GM13976 (cell line): ENCODE data around the gene CALY.

Experiments used
- DNase-seq: peaks from one replicate; pipeline ENCODE4 v3.0.0; 2012; ENCODE audit warnings: low spot score
- in situ Hi-C: fragments of 300-500 bp; cut with MboI; formaldehyde crosslinking; loops from one replicate; pipeline ENCODE4 v1.12.0; 2022; ENCODE audit warnings: low sequenced_read_pairs, mixed read lengths, inconsistent platforms; ENCODE audit not compliant: unreplicated experiment
- TF ChIP-seq, protein P1 (sequence below): IDR thresholded peaks from 2 replicates; pipeline ENCODE4 v1.5.1; 2012; ENCODE audit warnings: borderline replicate concordance, mild to moderate bottlenecking; ENCODE audit not compliant: insufficient read depth; ENCODE audit errors: extremely low read depth, missing control alignments, control extremely low read depth

The CALY gene

DNA sequence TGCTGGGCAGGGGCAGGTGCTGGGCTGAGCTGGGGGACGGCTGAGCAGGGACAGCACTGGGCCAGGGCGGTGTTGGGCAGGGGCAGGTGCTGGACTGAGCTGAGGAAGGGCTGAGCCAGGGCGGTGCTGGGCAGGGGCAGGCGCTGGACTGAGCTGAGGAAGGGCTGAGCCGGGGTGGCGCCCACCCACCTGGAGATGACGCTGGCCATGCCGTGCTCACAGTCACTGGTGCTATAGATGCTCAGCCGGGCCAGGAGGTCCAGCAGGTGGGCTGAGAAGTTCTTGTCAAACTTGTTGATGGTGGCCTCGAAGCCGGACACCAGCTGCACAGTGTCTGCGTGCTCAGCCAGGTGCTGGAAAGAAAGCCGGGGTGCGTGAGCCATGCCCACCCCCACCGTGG is 55.6 kb downstream of the CALY start:
- no peak for DNase-seq
- TF ChIP-seq, protein P1, sequence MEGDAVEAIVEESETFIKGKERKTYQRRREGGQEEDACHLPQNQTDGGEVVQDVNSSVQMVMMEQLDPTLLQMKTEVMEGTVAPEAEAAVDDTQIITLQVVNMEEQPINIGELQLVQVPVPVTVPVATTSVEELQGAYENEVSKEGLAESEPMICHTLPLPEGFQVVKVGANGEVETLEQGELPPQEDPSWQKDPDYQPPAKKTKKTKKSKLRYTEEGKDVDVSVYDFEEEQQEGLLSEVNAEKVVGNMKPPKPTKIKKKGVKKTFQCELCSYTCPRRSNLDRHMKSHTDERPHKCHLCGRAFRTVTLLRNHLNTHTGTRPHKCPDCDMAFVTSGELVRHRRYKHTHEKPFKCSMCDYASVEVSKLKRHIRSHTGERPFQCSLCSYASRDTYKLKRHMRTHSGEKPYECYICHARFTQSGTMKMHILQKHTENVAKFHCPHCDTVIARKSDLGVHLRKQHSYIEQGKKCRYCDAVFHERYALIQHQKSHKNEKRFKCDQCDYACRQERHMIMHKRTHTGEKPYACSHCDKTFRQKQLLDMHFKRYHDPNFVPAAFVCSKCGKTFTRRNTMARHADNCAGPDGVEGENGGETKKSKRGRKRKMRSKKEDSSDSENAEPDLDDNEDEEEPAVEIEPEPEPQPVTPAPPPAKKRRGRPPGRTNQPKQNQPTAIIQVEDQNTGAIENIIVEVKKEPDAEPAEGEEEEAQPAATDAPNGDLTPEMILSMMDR = no peak
- in situ Hi-C loops = no loop called here

DNA sequence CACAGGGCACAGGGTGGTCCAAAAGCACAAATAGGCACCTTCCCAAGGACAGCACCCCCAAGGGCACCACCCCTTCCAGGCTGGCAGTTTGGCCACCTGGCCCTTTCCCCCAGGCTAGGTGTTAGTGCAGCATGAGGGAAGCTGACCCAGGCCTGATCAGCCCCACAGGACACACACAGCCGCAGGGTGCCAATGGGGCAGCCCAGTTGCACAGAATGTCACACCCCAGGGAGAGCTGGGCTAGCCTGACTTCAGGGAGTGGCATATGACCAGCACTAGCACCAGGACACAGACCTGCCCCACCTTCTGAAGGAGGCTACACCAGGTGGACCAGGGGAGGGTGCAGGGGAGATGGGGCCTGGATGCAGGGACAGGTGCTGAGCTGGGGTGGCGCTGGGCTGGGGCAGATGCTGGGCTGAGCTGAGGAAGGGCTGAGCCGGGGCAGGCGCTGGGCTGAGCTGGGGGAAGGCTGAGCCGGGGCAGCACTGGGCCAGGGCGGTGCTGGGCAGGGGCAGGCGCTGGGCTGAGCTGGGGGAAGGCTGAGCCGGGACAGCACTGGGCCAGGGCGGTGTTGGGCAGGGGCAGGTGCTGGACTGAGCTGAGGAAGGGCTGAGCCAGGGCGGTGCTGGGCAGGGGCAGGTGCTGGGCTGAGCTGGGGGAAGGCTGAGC is 56.2 kb downstream of the CALY start:
- no peak for DNase-seq
- TF ChIP-seq, protein P1 = no peak
- in situ Hi-C loops = no loop called here

DNA sequence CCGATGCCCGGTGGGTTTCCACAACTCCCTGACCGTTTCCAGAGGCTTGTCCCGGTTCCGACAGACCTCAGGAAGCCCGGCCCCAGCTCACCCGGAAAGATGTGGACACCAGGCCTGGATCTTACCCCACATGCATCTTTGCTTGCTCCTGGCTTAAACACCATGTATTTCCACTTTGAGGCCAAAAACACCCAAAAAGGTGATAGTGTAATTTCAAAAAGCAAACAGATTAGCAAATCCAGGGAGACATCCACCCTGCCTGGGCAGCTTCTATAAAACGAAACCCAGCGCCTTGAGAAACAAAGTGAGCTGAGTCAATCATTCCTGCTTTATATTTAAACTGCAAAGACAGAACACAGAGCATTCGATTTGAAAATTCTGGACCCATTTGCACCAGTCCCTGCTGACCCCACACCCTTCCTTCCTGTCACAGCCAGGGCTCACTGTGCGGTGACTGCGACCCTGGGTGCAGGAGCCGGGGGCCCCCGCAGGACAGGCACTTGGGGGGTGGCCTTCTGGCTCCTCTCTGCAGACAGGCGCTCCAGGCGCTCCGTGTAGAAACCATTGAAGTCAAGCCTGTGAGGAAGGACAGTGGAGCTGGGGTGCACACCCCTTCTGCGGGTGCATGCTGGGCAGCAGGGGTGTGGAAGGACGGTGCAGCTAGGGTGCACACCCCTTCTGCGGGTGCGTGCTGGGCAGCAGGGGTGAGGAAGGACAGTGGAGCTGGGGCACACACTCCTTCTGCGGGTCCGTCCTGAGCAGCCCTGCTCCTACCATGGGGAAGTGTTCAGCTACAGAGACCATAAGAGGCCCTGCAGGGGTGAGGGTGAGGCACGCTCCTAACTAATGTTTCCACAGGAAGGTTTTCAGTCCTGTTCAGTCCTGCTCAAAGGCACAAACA is 57.1 kb downstream of the CALY start:
- in situ Hi-C loops = no loop called here
- no peak for DNase-seq
- TF ChIP-seq, protein P1 = no peak

DNA sequence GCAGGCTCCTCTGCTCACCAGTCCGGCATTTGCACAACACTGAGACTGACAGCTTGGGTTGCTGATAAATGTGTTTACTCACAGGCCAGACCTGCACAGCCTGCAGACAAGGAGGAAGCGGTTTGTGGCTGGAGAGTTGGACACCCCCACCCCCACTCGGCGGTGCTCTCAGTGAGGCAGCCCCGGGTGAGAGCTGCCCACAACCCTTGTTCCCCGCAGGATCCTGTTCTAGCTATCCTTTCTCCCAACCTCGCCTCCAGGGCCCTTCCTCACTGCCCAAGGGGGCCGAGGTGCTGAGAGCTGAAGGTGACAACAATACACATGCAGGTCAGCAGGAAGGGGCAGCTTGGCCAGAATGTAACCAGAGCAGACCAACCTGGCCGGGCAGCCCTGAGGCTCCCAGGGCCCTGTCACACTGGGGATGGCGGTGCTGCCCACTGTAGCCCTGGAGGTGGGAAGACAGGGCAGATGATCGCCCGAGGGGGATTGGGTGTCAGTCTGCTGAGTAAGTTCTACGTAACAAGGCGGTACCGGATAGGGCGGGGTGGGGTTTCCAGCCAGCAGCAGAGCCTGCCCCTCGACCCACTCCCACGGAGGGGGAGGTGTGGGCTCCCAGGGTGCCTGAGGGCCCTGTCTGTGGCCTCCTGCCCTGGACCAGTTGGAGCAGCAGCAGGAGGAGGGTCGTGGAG is 58.0 kb downstream of the CALY start:
- TF ChIP-seq, protein P1 = no peak
- in situ Hi-C loops = no loop called here
- DNase-seq = peak; percentile 85

DNA sequence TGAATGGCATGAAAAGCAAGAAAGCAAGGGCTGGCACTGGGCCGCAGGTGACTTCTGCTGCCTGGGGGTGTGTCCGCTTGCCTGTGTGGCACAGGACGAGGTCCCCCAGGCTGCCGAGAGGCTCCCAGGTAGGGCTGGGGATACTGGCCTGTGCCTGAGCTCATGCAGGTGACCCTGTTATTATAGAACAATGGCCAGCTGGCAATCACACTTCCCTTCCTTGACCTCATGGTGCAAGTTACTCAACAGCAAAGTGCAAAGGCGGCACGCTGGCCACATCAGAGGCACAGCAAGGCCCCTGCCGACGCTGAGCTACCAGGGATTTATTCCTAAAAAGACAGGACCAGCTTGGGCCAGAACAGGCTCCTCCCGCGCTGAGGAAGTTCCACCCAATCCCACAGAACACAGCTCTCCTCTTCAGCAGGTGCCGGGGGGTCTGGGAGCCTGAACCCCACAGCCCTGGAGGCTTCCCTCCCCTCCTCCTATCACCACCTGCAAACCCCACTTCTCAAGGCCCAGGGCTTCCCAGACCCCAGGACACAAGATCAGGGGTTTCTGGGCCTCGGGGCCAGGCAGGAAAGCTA is 58.6 kb downstream of the CALY start:
- in situ Hi-C loops = no loop called here

More for the DNA sequence above, 58.6 kb downstream of the CALY start:
- no peak for DNase-seq
- TF ChIP-seq, protein P1 = no peak
